ENCODE results near the gene STRN. TPM values are rescaled to one million over a fixed set of nuclear protein-coding genes. Genes with fewer than 3 reads are reported as not detected.
A peak's percentile ranks its signal among the peaks of the same experiment; 100 is the strongest.

Gene STRN
- total and polyA plus RNA-seq, 11 donors: 9.2 to 101 (median 62.7) TPM

- Histone ChIP-seq H3K4me3 (no peak overlapping the region), H3K27ac (no peak overlapping the region), H3K4me1 (no peaks in the 10 kb centered on the region), H3K27me3 (no peaks in the 10 kb centered on the region), H3K36me3 (peaks cover 6 to 100% (median 91%) of the 10 kb centered on the region in 9 donors), H3K9me3 (no peaks in the 10 kb centered on the region)
- no peak for ATAC-seq
- TF ChIP-seq POLR2A (IDR thresholded peaks at IDR 0.05): no peak
- TF ChIP-seq CTCF (IDR thresholded peaks at IDR 0.05): no peak
- WGBS, 4 donors: 79 to 86% (median 84%) methylated on average over 2 of the region's 2 CpGs
- intact Hi-C loops (cut with DNase I): no loop called here
- no peak for DNase-seq
Measured at GRCh38 chr2:36854241-36854640, 112.1 kb downstream of the STRN start.

GRCh38 chr2:36849265-36849664 is 117.1 kb downstream of the STRN start:
- Histone ChIP-seq H3K36me3 (peaks cover 6 to 87% (median 72%) of the 10 kb centered on the region in 9 donors), H3K4me3 (no peak overlapping the region), H3K4me1 (no peaks in the 10 kb centered on the region), H3K27me3 (no peaks in the 10 kb centered on the region), H3K27ac (no peak overlapping the region), H3K9me3 (no peaks in the 10 kb centered on the region)
- WGBS, 4 donors: 96 to 98% (median 97%) methylated on average over 8 of the region's 8 CpGs
- no peak for DNase-seq
- TF ChIP-seq CTCF (IDR thresholded peaks at IDR 0.05) (no peak), POLR2A (IDR thresholded peaks at IDR 0.05) (no peak)
- ATAC-seq: no peak
- intact Hi-C loops (cut with DNase I): no loop called here

GRCh38 chr2:36843838-36844237 is 122.5 kb downstream of the STRN start:
- H3K27ac ChIP-seq: no peak overlapping the region
- TF ChIP-seq POLR2A (IDR thresholded peaks at IDR 0.05): no peak
- ATAC-seq: no peak
- DNase-seq: no peak
- peaks cover 2 to 53% (median 23%) of the 10 kb centered on the region in 9 donors for H3K36me3 ChIP-seq
- no peak overlapping the region for H3K4me3 ChIP-seq
- H3K27me3 ChIP-seq: no peaks in the 10 kb centered on the region
- intact Hi-C loops (cut with DNase I): no loop called here
- H3K9me3 ChIP-seq: no peaks in the 10 kb centered on the region
- no peaks in the 10 kb centered on the region for H3K4me1 ChIP-seq

GRCh38 chr2:36839976-36840617 is 126.2 kb downstream of the STRN start:
- H3K4me1 ChIP-seq: no peaks in the 10 kb centered on the region
- WGBS, 4 donors: 76 to 80% (median 77%) methylated on average over 4 of the region's 4 CpGs
- H3K9me3 ChIP-seq: no peaks in the 10 kb centered on the region
- peaks cover 0 to 24% (median 2%) of the 10 kb centered on the region in 9 donors for H3K36me3 ChIP-seq
- no peak for DNase-seq
- H3K27ac ChIP-seq: no peak overlapping the region
- TF ChIP-seq POLR2A (IDR thresholded peaks at IDR 0.05) (no peak), CTCF (IDR thresholded peaks at IDR 0.05) (no peak)
- H3K4me3 ChIP-seq: no peak overlapping the region
- intact Hi-C loops (cut with DNase I): no loop called here
- ATAC-seq: peak in 2 of 4 donors; percentile 28 to 33
- no peaks in the 10 kb centered on the region for H3K27me3 ChIP-seq
